ENCODE results near the gene SLC19A1.

The SLC19A1 gene

DNA sequence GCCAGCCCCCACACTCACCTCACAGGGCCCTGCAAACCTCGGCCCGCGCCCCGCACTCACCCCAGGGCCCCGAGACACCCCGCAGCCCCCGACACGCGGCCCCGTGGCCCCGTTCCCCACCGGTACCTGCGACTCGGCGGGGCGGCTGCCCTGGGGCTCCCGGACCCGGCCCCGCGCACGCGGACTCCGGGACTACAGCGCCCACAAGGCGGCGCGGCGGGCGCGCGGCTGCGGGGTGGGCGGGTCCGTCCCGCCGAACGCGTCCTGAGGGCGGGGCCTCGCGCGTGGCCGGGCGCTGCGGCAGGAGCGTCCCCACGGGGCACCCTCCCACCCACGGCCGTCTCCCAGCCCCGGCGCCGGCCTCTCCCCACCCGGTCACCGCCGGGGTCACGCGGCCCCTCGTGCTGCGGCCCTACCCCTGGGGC, at the start of gene SLC19A1:
TSS of gene SLC19A1 (minus strand) at position 199 of the 425 bp plus-strand sequence. CDS start 4,481 bp downstream, outside the sequence.
- TF ChIP-seq, protein P1, sequence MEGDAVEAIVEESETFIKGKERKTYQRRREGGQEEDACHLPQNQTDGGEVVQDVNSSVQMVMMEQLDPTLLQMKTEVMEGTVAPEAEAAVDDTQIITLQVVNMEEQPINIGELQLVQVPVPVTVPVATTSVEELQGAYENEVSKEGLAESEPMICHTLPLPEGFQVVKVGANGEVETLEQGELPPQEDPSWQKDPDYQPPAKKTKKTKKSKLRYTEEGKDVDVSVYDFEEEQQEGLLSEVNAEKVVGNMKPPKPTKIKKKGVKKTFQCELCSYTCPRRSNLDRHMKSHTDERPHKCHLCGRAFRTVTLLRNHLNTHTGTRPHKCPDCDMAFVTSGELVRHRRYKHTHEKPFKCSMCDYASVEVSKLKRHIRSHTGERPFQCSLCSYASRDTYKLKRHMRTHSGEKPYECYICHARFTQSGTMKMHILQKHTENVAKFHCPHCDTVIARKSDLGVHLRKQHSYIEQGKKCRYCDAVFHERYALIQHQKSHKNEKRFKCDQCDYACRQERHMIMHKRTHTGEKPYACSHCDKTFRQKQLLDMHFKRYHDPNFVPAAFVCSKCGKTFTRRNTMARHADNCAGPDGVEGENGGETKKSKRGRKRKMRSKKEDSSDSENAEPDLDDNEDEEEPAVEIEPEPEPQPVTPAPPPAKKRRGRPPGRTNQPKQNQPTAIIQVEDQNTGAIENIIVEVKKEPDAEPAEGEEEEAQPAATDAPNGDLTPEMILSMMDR (IDR thresholded peaks at IDR 0.05): peak; percentile 31 to 53
- intact Hi-C loops (cut with DNase I; ENCODE audit: low total_unique reads): no loop called here
- Histone ChIP-seq H3K4me3 (peak within 1 kb of the TSS; percentile 63 to 70), H3K4me1 (peaks cover 0 to 23% (median 13%) of the 10 kb centered on the region in 4 donors), H3K9me3 (no peaks in the 10 kb centered on the region), H3K27ac (peak within 1 kb of the TSS; percentile 39 to 48), H3K36me3 (no peaks in the 10 kb centered on the region), H3K27me3 (no peaks in the 10 kb centered on the region)
- peak; percentile 40 to 81 for DNase-seq

- Histone ChIP-seq H3K4me1 (peaks cover 0 to 13% (median 8%) of the 10 kb centered on the region in 4 donors), H3K27me3 (peaks cover 0 to 82% of the 10 kb centered on the region in 2 donors), H3K9me3 (peaks cover 3 to 12% (median 8%) of the 10 kb centered on the region in 3 donors), H3K36me3 (no peaks in the 10 kb centered on the region), H3K4me3 (no peak overlapping the region), H3K27ac (no peak overlapping the region)
- peak in 1 of 2 donors; percentile 29 for DNase-seq
- TF ChIP-seq, protein P1 (IDR thresholded peaks at IDR 0.05): no peak
- intact Hi-C loops (cut with DNase I; ENCODE audit: low total_unique reads): no loop called here
Observed at GRCh38 chr21:45591619-45592207, 49.5 kb upstream of the SLC19A1 start.

DNA sequence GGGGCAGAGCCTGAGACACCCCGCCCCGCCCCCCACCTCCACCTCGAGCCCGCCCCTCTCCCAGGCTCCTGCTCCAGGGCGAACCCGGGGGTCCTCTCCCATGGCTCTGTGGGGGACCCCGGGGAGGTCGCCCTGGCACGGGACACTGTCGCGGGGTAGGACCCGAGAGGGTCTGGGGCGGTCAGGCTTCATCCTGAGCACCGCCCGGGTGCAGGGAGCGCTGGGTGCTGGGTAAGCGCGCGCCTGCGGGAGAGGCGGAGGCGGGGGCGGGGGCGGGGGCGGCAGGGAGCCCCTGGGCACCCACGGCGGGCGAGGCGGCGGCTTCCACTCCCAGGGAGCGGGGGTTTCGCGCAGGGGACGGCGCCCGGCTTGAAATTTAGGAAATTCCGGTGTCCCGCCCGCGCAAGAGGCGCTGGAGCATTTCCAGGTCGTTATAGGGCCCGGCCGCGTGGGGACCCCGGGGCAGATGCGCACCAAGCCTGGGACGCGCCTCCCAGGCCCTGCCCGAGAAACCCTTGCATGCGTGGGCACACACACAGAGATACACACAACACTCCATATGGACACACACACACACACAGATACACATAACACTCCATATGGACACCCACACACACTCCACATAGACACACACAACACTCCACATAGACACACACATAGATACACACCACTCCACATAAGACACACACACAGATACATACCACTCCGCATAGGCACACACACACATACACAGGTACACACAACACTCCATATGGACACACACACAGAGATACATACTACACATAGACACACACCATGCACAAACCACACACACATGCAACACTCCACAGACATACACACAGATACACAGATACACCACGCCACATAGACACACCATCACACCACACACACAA, 48.7 kb upstream of the SLC19A1 start:
- DNase-seq: peak in 1 of 2 donors; percentile 62

GRCh38 chr21:45590246-45590725, 48.0 kb upstream of the SLC19A1 start:
- Histone ChIP-seq H3K4me1 (peaks cover 0 to 11% (median 8%) of the 10 kb centered on the region in 4 donors), H3K27me3 (peaks cover 0 to 71% of the 10 kb centered on the region in 2 donors), H3K36me3 (no peaks in the 10 kb centered on the region), H3K27ac (no peak overlapping the region), H3K4me3 (peak overlapping the region; percentile 11 to 46), H3K9me3 (peaks cover 6 to 24% (median 17%) of the 10 kb centered on the region in 3 donors)
- TF ChIP-seq, protein P1 (IDR thresholded peaks at IDR 0.05): no peak
- intact Hi-C loops (cut with DNase I; ENCODE audit: low total_unique reads): no loop called here
- peak; percentile 36 to 59 for DNase-seq

More for the DNA sequence above, 48.7 kb upstream of the SLC19A1 start:
- H3K4me3 ChIP-seq: peak overlapping the region; percentile 28 to 46
- H3K36me3 ChIP-seq: no peaks in the 10 kb centered on the region
- peaks cover 0 to 11% (median 8%) of the 10 kb centered on the region in 4 donors for H3K4me1 ChIP-seq
- TF ChIP-seq, protein P1 (IDR thresholded peaks at IDR 0.05): no peak
- H3K9me3 ChIP-seq: peaks cover 6 to 20% (median 16%) of the 10 kb centered on the region in 3 donors
- intact Hi-C loops (cut with DNase I; ENCODE audit: low total_unique reads): no loop called here
- H3K27ac ChIP-seq: no peak overlapping the region
- H3K27me3 ChIP-seq: peaks cover 0 to 78% of the 10 kb centered on the region in 2 donors

- Histone ChIP-seq H3K4me3 (peak overlapping the region; percentile 11 to 46), H3K36me3 (no peaks in the 10 kb centered on the region), H3K9me3 (peaks cover 6 to 24% (median 17%) of the 10 kb centered on the region in 3 donors), H3K4me1 (peaks cover 0 to 11% (median 8%) of the 10 kb centered on the region in 4 donors), H3K27me3 (peaks cover 0 to 69% of the 10 kb centered on the region in 2 donors), H3K27ac (no peak overlapping the region)
- TF ChIP-seq, protein P1 (IDR thresholded peaks at IDR 0.05): no peak
- intact Hi-C loops (cut with DNase I; ENCODE audit: low total_unique reads): no loop called here
- no peak for DNase-seq
Observed at GRCh38 chr21:45589686-45590245, 47.5 kb upstream of the SLC19A1 start.

All from tibial artery (tissue), 4 donors.